PFSK-1 (cell line): ENCODE measurements around the gene DNAH14.

Experiments used
- FOXP2 ChIP-seq: optimal IDR thresholded peaks from 2 replicates; pipeline ENCODE3; 2011; ENCODE audit warnings: borderline replicate concordance, control low read depth, inconsistent platforms; ENCODE audit not compliant: insufficient read depth; ENCODE audit errors: extremely low read length, extremely low read depth
- POLR2AphosphoS5 ChIP-seq: IDR thresholded peaks from 2 replicates; pipeline ENCODE4 v1.6.1; 2012; ENCODE audit warnings: low read depth, mild to moderate bottlenecking, control low read depth, low read length, moderate library complexity
- SIN3A ChIP-seq: IDR thresholded peaks from 2 replicates; pipeline ENCODE4 v1.6.1; 2012; ENCODE audit warnings: mild to moderate bottlenecking, low read length, moderate library complexity, borderline replicate concordance; ENCODE audit not compliant: insufficient read depth
- TAF1 ChIP-seq: IDR thresholded peaks from 2 replicates; pipeline ENCODE4 v1.6.1; 2012; ENCODE audit warnings: low read length, control low read depth, borderline replicate concordance; ENCODE audit not compliant: insufficient read depth
- TF ChIP-seq, protein P1 (sequence below), 2 experiments: IDR thresholded peaks; 2 replicates each; pipeline versions ENCODE4 v1.6.1 to v1.8.0; 2011 to 2012; ENCODE audit warnings: low read depth in 2 of 2, low read length in 2 of 2, control low read depth in 1 of 2, inconsistent platforms in 1 of 2, mild to moderate bottlenecking in 1 of 2, moderate library complexity in 1 of 2; ENCODE audit not compliant: insufficient read depth in 1 of 2

DNAH14 gene

GRCh38 chr1:225121095-225121494 is 191.6 kb downstream of the DNAH14 start:
- no peak for TF ChIP-seq POLR2AphosphoS5
- TF ChIP-seq FOXP2, result no peak
- TF ChIP-seq TAF1, result no peak

- no peak for TF ChIP-seq SIN3A
- no peak for TF ChIP-seq FOXP2
- no peak for TF ChIP-seq POLR2AphosphoS5
Measured at GRCh38 chr1:225131869-225132268, 202.4 kb downstream of the DNAH14 start.

DNA sequence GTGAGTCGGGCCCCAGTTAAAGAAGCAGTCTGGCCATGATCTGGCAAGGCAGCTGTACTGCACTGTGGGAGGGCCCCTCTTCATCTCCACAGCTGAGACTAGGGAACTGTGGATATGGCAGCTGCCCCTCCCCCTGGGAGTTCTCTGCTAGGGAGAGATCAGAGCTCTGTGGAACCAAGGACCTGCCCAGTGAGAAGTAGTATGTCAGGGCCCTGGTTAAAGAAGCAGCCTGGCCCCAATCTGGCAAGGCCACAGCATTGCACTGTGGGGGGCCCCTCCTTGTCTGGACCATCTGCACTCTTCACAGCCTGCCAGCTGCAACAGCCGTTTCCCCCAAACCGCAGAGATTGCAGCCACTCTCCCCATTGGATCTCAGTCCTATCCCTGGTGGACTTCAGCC is 208.5 kb downstream of the DNAH14 start:
- TF ChIP-seq POLR2AphosphoS5 (no peak), SIN3A (no peak)

- TF ChIP-seq FOXP2 (no peak), POLR2AphosphoS5 (no peak), SIN3A (no peak), TAF1 (no peak)
- TF ChIP-seq, protein P1, sequence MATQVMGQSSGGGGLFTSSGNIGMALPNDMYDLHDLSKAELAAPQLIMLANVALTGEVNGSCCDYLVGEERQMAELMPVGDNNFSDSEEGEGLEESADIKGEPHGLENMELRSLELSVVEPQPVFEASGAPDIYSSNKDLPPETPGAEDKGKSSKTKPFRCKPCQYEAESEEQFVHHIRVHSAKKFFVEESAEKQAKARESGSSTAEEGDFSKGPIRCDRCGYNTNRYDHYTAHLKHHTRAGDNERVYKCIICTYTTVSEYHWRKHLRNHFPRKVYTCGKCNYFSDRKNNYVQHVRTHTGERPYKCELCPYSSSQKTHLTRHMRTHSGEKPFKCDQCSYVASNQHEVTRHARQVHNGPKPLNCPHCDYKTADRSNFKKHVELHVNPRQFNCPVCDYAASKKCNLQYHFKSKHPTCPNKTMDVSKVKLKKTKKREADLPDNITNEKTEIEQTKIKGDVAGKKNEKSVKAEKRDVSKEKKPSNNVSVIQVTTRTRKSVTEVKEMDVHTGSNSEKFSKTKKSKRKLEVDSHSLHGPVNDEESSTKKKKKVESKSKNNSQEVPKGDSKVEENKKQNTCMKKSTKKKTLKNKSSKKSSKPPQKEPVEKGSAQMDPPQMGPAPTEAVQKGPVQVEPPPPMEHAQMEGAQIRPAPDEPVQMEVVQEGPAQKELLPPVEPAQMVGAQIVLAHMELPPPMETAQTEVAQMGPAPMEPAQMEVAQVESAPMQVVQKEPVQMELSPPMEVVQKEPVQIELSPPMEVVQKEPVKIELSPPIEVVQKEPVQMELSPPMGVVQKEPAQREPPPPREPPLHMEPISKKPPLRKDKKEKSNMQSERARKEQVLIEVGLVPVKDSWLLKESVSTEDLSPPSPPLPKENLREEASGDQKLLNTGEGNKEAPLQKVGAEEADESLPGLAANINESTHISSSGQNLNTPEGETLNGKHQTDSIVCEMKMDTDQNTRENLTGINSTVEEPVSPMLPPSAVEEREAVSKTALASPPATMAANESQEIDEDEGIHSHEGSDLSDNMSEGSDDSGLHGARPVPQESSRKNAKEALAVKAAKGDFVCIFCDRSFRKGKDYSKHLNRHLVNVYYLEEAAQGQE (IDR thresholded peaks at IDR 0.05; ENCODE audit: insufficient read depth in 1 of 2, low read depth in 2 of 2, low read length in 2 of 2), result no peak
Measured at GRCh38 chr1:225143001-225143400, 213.5 kb downstream of the DNAH14 start.

- TF ChIP-seq, protein P1 (IDR thresholded peaks at IDR 0.05; ENCODE audit: insufficient read depth in 1 of 2, low read depth in 2 of 2, low read length in 2 of 2), result no peak
- TF ChIP-seq POLR2AphosphoS5 (no peak), TAF1 (no peak)
Measured at GRCh38 chr1:225146478-225146877, 217.0 kb downstream of the DNAH14 start.

DNA sequence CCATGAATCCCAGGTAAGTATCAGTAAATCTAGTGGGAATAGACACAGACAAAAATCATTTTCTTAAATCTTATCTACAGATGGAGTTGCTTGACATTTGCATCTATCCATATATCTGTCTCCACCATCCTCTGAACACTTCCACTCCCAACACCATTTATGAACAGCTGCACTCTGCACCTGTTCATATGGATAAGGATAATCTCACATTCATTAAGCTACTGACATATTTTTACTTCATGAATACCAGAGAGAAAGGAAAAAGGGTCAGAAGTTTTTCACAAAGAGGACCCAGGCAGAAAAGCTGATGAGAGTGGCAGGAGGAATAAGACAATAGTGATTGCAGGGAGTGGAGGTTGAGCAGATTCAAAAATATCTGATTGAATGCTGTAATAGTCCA is 222.6 kb downstream of the DNAH14 start:
- TF ChIP-seq SIN3A (no peak), POLR2AphosphoS5 (no peak), FOXP2 (no peak), TAF1 (no peak)
- TF ChIP-seq, protein P1 (IDR thresholded peaks at IDR 0.05; ENCODE audit: insufficient read depth in 1 of 2, low read depth in 2 of 2, low read length in 2 of 2), result no peak

DNA sequence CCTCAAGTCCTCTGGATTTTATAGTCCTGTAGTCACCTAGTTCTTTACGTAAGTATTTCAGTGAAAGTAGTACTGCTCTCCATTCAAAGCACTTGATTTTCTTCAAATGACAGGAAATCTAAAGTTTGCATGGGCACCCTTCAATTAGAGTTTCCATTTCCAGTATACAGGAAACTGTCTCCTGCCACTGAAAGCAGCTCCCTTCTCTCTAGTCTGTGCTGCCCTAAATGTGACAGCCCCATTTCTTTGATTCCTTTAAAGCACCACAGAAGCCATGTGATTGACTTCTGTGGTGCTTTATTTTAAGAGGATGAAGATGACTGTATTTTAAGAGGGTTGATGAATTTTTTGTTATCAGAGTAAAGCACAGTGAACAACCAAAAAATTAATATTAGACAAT is 226.1 kb downstream of the DNAH14 start:
- TF ChIP-seq FOXP2, result no peak
- TF ChIP-seq, protein P1 (IDR thresholded peaks at IDR 0.05; ENCODE audit: insufficient read depth in 1 of 2, low read depth in 2 of 2, low read length in 2 of 2), result no peak
